ENCODE measurements around the gene TSC22D4.

The TSC22D4 gene

GRCh38 chr7:100490483-100491191, 11.6 kb upstream of the TSC22D4 start:
- no peak for TF ChIP-seq CTCF (conservative IDR thresholded peaks at IDR 0.05)
- H3K27ac ChIP-seq: no peak overlapping the region

DNA sequence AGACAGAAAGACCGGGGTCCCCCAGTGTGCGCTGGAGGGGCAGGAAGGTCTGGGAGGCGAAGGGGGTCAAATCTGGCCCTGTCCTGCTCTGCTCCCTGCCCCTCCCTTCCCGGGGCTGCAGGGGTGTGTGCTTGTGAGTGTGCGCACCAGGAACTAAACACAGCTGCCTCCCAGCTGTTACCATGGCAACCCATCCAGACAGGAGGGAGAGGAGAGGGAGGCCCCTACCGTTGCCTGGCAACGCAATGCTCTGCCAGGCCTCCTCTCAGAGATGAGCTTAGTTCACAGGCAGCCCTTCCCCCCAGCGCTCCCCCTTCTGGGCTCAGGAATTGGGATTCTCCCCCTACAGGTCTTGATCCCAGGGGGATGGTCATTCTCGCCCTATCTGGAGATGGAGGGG, 10.8 kb upstream of the TSC22D4 start:
- TF ChIP-seq CTCF (conservative IDR thresholded peaks at IDR 0.05): no peak
- H3K27ac ChIP-seq: no peak overlapping the region; the same call in 1 of the 2 replicates

DNA sequence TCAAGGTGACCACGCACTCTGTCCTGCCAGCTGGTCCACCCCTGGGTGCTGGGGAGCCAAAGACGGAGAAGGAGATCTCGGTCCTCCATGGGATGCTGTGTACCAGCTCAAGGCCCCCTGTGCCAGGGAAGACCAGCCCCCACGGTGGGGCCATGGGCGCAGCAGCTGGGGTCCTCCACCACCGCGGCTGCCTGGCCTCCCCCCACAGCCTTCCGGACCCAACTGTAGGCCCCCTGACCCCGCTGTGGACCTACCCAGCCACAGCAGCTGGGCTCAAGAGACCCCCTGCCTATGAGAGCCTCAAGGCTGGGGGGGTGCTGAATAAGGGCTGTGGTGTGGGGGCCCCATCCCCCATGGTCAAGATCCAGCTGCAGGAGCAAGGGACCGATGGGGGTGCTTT, 10.1 kb upstream of the TSC22D4 start:
- peak overlapping the region; percentile 8; the same call in 1 of the 2 replicates for H3K27ac ChIP-seq
- no peak for TF ChIP-seq CTCF (conservative IDR thresholded peaks at IDR 0.05)

DNA sequence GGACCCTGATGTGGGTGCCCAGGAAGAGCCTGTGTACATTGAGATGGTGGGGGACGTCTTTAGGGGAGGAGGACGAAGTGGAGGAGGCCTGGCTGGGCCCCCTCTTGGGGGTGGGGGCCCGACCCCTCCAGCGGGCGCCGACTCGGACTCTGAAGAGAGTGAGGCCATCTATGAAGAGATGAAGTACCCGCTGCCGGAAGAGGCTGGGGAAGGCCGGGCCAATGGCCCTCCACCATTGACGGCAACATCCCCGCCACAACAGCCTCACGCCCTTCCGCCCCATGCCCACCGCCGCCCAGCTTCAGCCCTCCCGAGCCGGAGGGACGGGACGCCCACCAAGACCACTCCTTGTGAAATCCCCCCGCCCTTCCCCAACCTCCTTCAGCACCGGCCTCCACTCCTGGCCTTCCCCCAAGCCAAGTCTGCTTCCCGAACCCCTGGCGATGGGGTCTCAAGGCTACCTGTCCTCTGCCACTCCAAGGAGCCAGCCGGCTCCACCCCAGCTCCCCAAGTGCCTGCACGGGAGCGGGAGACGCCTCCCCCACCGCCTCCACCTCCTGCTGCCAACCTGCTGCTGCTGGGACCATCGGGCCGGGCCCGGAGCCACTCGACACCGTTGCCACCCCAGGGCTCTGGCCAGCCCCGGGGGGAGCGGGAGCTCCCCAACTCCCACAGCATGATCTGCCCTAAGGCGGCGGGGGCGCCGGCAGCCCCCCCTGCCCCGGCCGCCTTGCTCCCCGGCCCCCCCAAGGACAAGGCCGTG, 9.5 kb upstream of the TSC22D4 start:
- no peak for TF ChIP-seq CTCF (conservative IDR thresholded peaks at IDR 0.05)
- peak overlapping the region; percentile 8; the same call in 1 of the 2 replicates for H3K27ac ChIP-seq

- no peak for TF ChIP-seq CTCF (conservative IDR thresholded peaks at IDR 0.05)
- no peak overlapping the region for H3K27ac ChIP-seq
Measured at GRCh38 chr7:100486753-100487446, 7.9 kb upstream of the TSC22D4 start.

GRCh38 chr7:100486111-100486636, 7.2 kb upstream of the TSC22D4 start:
- no peak overlapping the region for H3K27ac ChIP-seq
- TF ChIP-seq CTCF (conservative IDR thresholded peaks at IDR 0.05): no peak

DNA sequence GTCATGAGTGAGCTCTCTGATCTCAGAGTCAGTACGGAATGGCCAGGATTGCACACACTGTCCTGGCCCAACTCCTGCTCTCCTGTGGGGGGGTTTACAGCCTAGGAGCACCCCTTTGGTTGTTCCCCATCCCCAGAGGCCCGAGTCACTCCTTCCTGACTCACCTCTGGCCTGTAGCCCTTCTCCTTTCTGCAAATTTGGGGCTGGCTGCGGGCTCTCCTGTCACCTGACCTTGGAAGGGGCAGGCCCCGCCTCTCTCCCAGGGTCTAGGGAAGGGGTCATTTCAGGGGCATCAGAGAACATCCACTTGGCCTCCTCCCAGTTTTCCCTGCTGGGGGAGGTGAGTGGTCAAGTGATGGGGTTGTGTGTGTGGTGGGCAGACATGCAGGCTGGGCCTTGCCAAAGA, 6.5 kb upstream of the TSC22D4 start:
- TF ChIP-seq CTCF (conservative IDR thresholded peaks at IDR 0.05): no peak
- no peak overlapping the region for H3K27ac ChIP-seq

Measured in VCaP (cell line).